GM12878 (cell line): Measurements from ENCODE around the gene BIK. TPM values are rescaled to one million over a fixed set of nuclear protein-coding genes. Genes with fewer than 3 reads are reported as not detected.

Source experiments
- ATAC-seq: fragments of 200-7000 bp; cut with Tn5 transposase; 3 replicates; pipeline ENCODE4 v1.9.1; 2020; ENCODE audit warnings: mild to moderate bottlenecking, moderate library complexity
- BruUV-seq: library from RNA; stranded (reverse); fragments of 400-500 nt; replicated peaks from 2 replicates; lab custom pipeline; 2021; lab: Mats Ljungman, UMichigan
- CTCF ChIA-PET: fragments of 300-600 bp; sonication (Branson Sonifier 250); formaldehyde crosslinking; extraction: SDS; loops from one replicate; lab custom pipeline; 2021; ENCODE audit warnings: inconsistent platforms; lab: Yijun Ruan, JAX
- POLR2A ChIA-PET: fragments of 350-600 bp; formaldehyde crosslinking; extraction: SDS; loops from one replicate; lab custom pipeline; 2021; ENCODE audit warnings: inconsistent platforms; lab: Charles Lee
- RAD21 ChIA-PET: fragments of 300-600 bp; sonication (Branson Sonifier 250); formaldehyde crosslinking; loops from one replicate; lab custom pipeline; 2023; ENCODE audit warnings: antibody characterized with exemption; ENCODE audit not compliant: unreplicated experiment; lab: Charles Lee
- SMC1A ChIA-PET: fragments of 300-600 bp; sonication (Branson Sonifier 250); formaldehyde crosslinking; loops from one replicate; lab custom pipeline; 2023; ENCODE audit not compliant: unreplicated experiment, uncharacterized antibody; lab: Charles Lee
- DNase-seq: peaks from one replicate; pipeline ENCODE4 v3.0.0-alpha.2; 2011; ENCODE audit warnings: low read depth, low spot score
- FAIRE-seq: peaks from 3 replicates; lab custom pipeline; 2011; peaks lifted over from hg19 to GRCh38; lab: Jason Lieb, UNC
- H2AFZ ChIP-seq: 2 replicates; pipeline ENCODE4 v1.6.0; 2011; ENCODE audit warnings: low read depth, low read length, control low read depth; ENCODE audit not compliant: control insufficient read depth
- H3K27ac ChIP-seq: 2 replicates; pipeline ENCODE4 v1.5.1; 2011; ENCODE audit warnings: control low read depth; ENCODE audit not compliant: control insufficient read depth, insufficient read depth
- H3K27me3 ChIP-seq, 2 experiments: replicated peaks in 1 of 2; 2 replicates each; pipeline versions ENCODE4 v1.6.0 to v1.6.1; 2011; ENCODE audit warnings: low read length in 1 of 2; ENCODE audit not compliant: control insufficient read depth in 2 of 2, insufficient read depth in 2 of 2
- H3K36me3 ChIP-seq, 2 experiments: 2 replicates each; pipeline ENCODE4 v1.5.1; 2011; ENCODE audit warnings: low read length in 1 of 2; ENCODE audit not compliant: control insufficient read depth in 2 of 2, insufficient read depth in 2 of 2
- H3K4me1 ChIP-seq: 2 replicates; pipeline ENCODE4 v1.6.1; 2011; ENCODE audit warnings: mild to moderate bottlenecking, low read length, moderate library complexity, mixed read lengths; ENCODE audit not compliant: control insufficient read depth, insufficient read depth
- H3K4me2 ChIP-seq: 2 replicates; pipeline ENCODE4 v1.6.0; 2011; ENCODE audit warnings: control low read depth; ENCODE audit not compliant: control insufficient read depth, insufficient read depth
- H3K4me3 ChIP-seq: fragments of 200-600 bp; sonication (generic); 2 replicates; pipeline ENCODE4 v1.5.1; 2016
- H3K79me2 ChIP-seq: 2 replicates; pipeline ENCODE4 v1.6.0; 2011; ENCODE audit warnings: low read length; ENCODE audit not compliant: control insufficient read depth, insufficient read depth
- H3K9ac ChIP-seq: 2 replicates; pipeline ENCODE4 v1.8.0; 2011; ENCODE audit warnings: low read length, control low read depth, mixed read lengths; ENCODE audit not compliant: control insufficient read depth, insufficient read depth
- H3K9me3 ChIP-seq: replicated peaks from 3 replicates; pipeline ENCODE4 v1.5.1; 2011; ENCODE audit warnings: mild to moderate bottlenecking, low read length; ENCODE audit not compliant: control insufficient read depth, insufficient read depth
- H4K20me1 ChIP-seq: 2 replicates; pipeline ENCODE4 v1.6.0; 2011; ENCODE audit not compliant: control insufficient read depth, insufficient read depth
- ASH2L ChIP-seq: fragments of 300-600, 200-600 bp; sonication (generic); IDR thresholded peaks from 2 replicates; pipeline ENCODE4 v1.6.1; 2017; ENCODE audit warnings: low read depth, mild to moderate bottlenecking, borderline replicate concordance
- BACH1 ChIP-seq: fragments of 450-650 bp; IDR thresholded peaks from 2 replicates; pipeline ENCODE4 v1.6.1; 2017; ENCODE audit warnings: mild to moderate bottlenecking, borderline replicate concordance
- FOXK2 ChIP-seq: fragments of 450-650 bp; IDR thresholded peaks from 2 replicates; pipeline ENCODE4 v1.6.1; 2017; ENCODE audit warnings: mild to moderate bottlenecking, moderate library complexity
- KLF5 ChIP-seq: fragments of 450-650 bp; IDR thresholded peaks from 2 replicates; pipeline ENCODE4 v1.6.1; 2014; ENCODE audit warnings: mild to moderate bottlenecking; ENCODE audit not compliant: partially characterized antibody
- MEF2B ChIP-seq: fragments of 450-650 bp; IDR thresholded peaks from 2 replicates; pipeline ENCODE4 v1.6.1; 2018; ENCODE audit warnings: mild to moderate bottlenecking, moderate library complexity; ENCODE audit not compliant: partially characterized antibody, poor library complexity, severe bottlenecking
- NR2F1 ChIP-seq: fragments of 450-650 bp; conservative IDR thresholded peaks from 2 replicates; pipeline ENCODE4 v1.6.1; 2017; ENCODE audit warnings: mild to moderate bottlenecking
- POU2F2 ChIP-seq: IDR thresholded peaks from 3 replicates; pipeline ENCODE4 v1.6.1; 2011; ENCODE audit warnings: low read depth, mild to moderate bottlenecking, low read length, borderline replicate concordance
- RCOR1 ChIP-seq: conservative IDR thresholded peaks from 2 replicates; pipeline ENCODE4 v1.6.1; 2012; ENCODE audit warnings: low read depth, low read length, improper control_type of control experiment
- WRNIP1 ChIP-seq: IDR thresholded peaks from 2 replicates; pipeline ENCODE4 v1.6.1; 2011; ENCODE audit warnings: low read depth, low read length, improper control_type of control experiment, borderline replicate concordance
- ZNF622 ChIP-seq: fragments of 450-650 bp; IDR thresholded peaks from 2 replicates; pipeline ENCODE4 v1.6.1; 2017; ENCODE audit warnings: mild to moderate bottlenecking, inconsistent platforms
- ZZZ3 ChIP-seq: IDR thresholded peaks from 2 replicates; pipeline ENCODE4 v1.6.1; 2011; ENCODE audit warnings: low read depth; ENCODE audit not compliant: control insufficient read depth, insufficient read length
- WGBS: methylation state at CpG from one replicate; pipeline ENCODE4 v1.1.6; 2016; ENCODE audit warnings: low lambda C conversion rate; ENCODE audit not compliant: insufficient replicate concordance, insufficient coverage; ENCODE audit errors: missing lambda C conversion rate; 5-methylcytosine and 5-hydroxymethylcytosine counted together
- in situ Hi-C: fragments of 300-500 bp; cut with MboI; formaldehyde crosslinking; loops from 9 replicates; pipeline ENCODE4 v1.14.3; 2018; ENCODE audit warnings: mixed read lengths
- intact Hi-C: fragments of 100-400 bp; cut with micrococcal nuclease; formaldehyde crosslinking; loops from one replicate; pipeline ENCODE4 v1.14.2; 2022; ENCODE audit not compliant: unreplicated experiment
- polyA plus RNA-seq, 11 experiments: library from polyadenylated mRNA; depleted of rRNA in 4 of 11; unstranded in 6 of 11; stranded (reverse) in 5 of 11; fragments of >200 nt; fragmentation: Nextera tagmentation in 4 of 11; fragmentation: Illumina TruSeq in 1 of 11; extraction: Ambion mirVana in 4 of 11; extraction: Trizol in 1 of 11; gene quantifications; 1 replicate in 1 of 11; 2 replicates in 10 of 11; pipeline versions ENCODE4 v1.2.1 to v1.2.3, GENCODE V29; 2011 to 2016; ENCODE audit warnings: inconsistent platforms in 2 of 11, missing spikeins in 2 of 11, low read depth in 1 of 11
- total RNA-seq, 4 experiments: library from RNA; depleted of rRNA in 3 of 4; stranded (reverse); fragments of >200 nt in 3 of 4; fragmentation: Illumina TruSeq in 1 of 4; extraction: Trizol in 1 of 4; gene quantifications; 2 replicates each; pipeline versions ENCODE4 v1.2.1 to v1.2.3, GENCODE V29; 2013 to 2021
- TF ChIP-seq, protein P1 (sequence below): fragments of 450-650 bp; IDR thresholded peaks from 2 replicates; pipeline ENCODE4 v1.6.1; 2017; ENCODE audit warnings: mild to moderate bottlenecking, moderate library complexity
- TF ChIP-seq, protein P2 (sequence below): IDR thresholded peaks from 2 replicates; pipeline ENCODE4 v1.6.1; 2011; ENCODE audit warnings: low read depth, low read length, improper control_type of control experiment, borderline replicate concordance
- TF ChIP-seq, protein P3 (sequence below): IDR thresholded peaks from 2 replicates; pipeline ENCODE4 v1.6.1; 2011; ENCODE audit warnings: borderline replicate concordance, low read depth, mild to moderate bottlenecking, moderate library complexity, low read length; ENCODE audit not compliant: insufficient read depth, poor library complexity, severe bottlenecking

BIK gene
- total and polyA plus RNA-seq, 10 of the 15 experiments (the other 5 are each of a cell fraction or from before 2014, with no cell fraction given), result 0.33 to 9.8 (median 3.9) TPM

DNA sequence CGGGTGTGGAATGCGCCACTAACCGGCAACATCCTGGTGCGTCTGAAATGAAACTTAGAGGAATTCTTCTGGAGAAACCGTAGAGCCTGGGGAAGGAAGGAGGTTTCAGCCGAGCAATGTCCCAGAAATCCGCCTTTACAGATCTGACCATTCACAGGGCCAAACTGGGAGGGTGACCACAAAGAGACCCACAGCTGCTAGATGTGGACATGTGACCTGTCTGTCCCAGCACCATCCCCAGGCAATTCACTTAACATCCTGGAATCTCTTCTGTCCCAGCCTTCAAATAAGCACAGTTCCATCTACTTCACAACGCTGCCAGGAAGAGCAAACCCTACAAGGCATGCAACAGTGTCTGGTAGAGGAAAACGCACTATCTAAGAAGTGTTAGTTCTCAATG, 22.9 kb downstream of the BIK start (continued):
- TF ChIP-seq, protein P1, sequence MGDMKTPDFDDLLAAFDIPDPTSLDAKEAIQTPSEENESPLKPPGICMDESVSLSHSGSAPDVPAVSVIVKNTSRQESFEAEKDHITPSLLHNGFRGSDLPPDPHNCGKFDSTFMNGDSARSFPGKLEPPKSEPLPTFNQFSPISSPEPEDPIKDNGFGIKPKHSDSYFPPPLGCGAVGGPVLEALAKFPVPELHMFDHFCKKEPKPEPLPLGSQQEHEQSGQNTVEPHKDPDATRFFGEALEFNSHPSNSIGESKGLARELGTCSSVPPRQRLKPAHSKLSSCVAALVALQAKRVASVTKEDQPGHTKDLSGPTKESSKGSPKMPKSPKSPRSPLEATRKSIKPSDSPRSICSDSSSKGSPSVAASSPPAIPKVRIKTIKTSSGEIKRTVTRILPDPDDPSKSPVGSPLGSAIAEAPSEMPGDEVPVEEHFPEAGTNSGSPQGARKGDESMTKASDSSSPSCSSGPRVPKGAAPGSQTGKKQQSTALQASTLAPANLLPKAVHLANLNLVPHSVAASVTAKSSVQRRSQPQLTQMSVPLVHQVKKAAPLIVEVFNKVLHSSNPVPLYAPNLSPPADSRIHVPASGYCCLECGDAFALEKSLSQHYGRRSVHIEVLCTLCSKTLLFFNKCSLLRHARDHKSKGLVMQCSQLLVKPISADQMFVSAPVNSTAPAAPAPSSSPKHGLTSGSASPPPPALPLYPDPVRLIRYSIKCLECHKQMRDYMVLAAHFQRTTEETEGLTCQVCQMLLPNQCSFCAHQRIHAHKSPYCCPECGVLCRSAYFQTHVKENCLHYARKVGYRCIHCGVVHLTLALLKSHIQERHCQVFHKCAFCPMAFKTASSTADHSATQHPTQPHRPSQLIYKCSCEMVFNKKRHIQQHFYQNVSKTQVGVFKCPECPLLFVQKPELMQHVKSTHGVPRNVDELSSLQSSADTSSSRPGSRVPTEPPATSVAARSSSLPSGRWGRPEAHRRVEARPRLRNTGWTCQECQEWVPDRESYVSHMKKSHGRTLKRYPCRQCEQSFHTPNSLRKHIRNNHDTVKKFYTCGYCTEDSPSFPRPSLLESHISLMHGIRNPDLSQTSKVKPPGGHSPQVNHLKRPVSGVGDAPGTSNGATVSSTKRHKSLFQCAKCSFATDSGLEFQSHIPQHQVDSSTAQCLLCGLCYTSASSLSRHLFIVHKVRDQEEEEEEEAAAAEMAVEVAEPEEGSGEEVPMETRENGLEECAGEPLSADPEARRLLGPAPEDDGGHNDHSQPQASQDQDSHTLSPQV, result no peak
- no peak for TF ChIP-seq POU2F2
- no peak for TF ChIP-seq WRNIP1
- TF ChIP-seq FOXK2, result no peak
- TF ChIP-seq BACH1, result no peak
- no peak for TF ChIP-seq KLF5
- TF ChIP-seq ZNF622, result no peak
- TF ChIP-seq ZZZ3, result no peak

DNA sequence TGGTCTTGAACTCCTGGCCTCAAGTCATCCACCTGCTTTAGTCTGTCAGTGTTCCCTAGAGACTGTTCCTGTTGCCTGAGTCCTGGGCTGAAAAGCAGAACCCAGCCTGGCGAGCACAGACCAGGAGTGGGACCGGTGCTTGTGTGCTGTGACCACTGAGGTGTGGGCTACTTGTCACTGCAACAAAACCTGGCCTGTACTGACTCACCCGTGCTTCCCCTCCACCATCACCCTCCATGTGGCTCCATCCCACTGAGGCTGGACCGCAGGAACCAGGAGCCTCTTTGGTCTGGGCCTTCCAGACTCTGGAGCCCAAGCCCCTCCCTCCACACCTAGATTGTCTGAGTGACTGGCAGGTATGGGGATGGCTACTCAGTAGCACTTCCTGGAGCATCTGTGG, 24.0 kb downstream of the BIK start:
- Histone ChIP-seq H3K79me2 (no peaks in the 10 kb centered on the region), H3K4me2 (no peak overlapping the region), H3K4me1 (peaks cover 4% of the 10 kb centered on the region), H3K36me3 (peaks cover 6 to 25% of the 10 kb centered on the region in 2 experiments), H3K9ac (no peak overlapping the region), H2AFZ (no peak overlapping the region), H3K9me3 (no peaks in the 10 kb centered on the region), H3K27ac (no peak overlapping the region), H4K20me1 (no peaks in the 10 kb centered on the region), H3K4me3 (no peak overlapping the region), H3K27me3 (no peaks in the 10 kb centered on the region)
- BruUV-seq, result no TSS peak
- POLR2A ChIA-PET, result no interaction called here
- ATAC-seq (no peak), DNase-seq (no peak), FAIRE-seq (no peak)
- WGBS, result 98% methylated on average over 4 of the region's 4 CpGs
- in situ Hi-C loops, result no loop called here
- CTCF ChIA-PET, result interaction anchor here (1.3 kb wide), 1 partner anchor 267 kb away, joined by 3 read pairs; no protein-coding TSS in a partner anchor
- intact Hi-C loops, result no loop called here
- SMC1A ChIA-PET, result interaction anchor here (0.8 kb wide), 1 partner anchor 10 kb away, joined by 3 read pairs; no protein-coding TSS in a partner anchor
- RAD21 ChIA-PET, result interaction anchor here (1.4 kb wide), 1 partner anchor 267 kb away, joined by 3 read pairs; no protein-coding TSS in a partner anchor
- TF ChIP-seq ASH2L (no peak), NR2F1 (no peak), MEF2B (no peak), RCOR1 (no peak)
- TF ChIP-seq, protein P2, sequence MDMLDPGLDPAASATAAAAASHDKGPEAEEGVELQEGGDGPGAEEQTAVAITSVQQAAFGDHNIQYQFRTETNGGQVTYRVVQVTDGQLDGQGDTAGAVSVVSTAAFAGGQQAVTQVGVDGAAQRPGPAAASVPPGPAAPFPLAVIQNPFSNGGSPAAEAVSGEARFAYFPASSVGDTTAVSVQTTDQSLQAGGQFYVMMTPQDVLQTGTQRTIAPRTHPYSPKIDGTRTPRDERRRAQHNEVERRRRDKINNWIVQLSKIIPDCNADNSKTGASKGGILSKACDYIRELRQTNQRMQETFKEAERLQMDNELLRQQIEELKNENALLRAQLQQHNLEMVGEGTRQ, result no peak
- TF ChIP-seq, protein P3, sequence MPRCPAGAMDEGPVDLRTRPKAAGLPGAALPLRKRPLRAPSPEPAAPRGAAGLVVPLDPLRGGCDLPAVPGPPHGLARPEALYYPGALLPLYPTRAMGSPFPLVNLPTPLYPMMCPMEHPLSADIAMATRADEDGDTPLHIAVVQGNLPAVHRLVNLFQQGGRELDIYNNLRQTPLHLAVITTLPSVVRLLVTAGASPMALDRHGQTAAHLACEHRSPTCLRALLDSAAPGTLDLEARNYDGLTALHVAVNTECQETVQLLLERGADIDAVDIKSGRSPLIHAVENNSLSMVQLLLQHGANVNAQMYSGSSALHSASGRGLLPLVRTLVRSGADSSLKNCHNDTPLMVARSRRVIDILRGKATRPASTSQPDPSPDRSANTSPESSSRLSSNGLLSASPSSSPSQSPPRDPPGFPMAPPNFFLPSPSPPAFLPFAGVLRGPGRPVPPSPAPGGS, result no peak
